CD4-positive, alpha-beta T cell treated with Interleukin-6 at 100 ng/mL for 8 hours (primary cell): ENCODE data around the gene GBF1.
A peak's percentile ranks its signal among the peaks of the same experiment; 100 is the strongest.

Experiments
- DNase-seq: peaks from one replicate; pipeline ENCODE4 v3.0.0-alpha.2; 2020; ENCODE audit warnings: mixed read lengths, low spot score

The GBF1 gene

DNA sequence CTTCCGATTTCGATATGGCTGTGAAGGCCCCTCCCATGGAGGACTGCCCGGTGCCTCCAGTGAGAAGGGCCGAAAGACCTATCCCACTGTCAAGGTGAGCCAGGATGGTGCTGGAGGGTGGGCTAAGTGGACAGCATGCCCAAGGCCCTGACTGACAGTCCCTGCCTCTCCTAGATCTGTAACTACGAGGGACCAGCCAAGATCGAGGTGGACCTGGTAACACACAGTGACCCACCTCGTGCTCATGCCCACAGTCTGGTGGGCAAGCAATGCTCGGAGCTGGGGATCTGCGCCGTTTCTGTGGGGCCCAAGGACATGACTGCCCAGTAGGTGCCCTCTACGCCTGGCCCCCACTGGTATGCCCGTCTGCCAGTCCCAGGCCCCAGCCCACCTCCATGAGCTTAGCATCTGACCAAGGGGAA, 151.4 kb downstream of the GBF1 start:
- no peak for DNase-seq

DNA sequence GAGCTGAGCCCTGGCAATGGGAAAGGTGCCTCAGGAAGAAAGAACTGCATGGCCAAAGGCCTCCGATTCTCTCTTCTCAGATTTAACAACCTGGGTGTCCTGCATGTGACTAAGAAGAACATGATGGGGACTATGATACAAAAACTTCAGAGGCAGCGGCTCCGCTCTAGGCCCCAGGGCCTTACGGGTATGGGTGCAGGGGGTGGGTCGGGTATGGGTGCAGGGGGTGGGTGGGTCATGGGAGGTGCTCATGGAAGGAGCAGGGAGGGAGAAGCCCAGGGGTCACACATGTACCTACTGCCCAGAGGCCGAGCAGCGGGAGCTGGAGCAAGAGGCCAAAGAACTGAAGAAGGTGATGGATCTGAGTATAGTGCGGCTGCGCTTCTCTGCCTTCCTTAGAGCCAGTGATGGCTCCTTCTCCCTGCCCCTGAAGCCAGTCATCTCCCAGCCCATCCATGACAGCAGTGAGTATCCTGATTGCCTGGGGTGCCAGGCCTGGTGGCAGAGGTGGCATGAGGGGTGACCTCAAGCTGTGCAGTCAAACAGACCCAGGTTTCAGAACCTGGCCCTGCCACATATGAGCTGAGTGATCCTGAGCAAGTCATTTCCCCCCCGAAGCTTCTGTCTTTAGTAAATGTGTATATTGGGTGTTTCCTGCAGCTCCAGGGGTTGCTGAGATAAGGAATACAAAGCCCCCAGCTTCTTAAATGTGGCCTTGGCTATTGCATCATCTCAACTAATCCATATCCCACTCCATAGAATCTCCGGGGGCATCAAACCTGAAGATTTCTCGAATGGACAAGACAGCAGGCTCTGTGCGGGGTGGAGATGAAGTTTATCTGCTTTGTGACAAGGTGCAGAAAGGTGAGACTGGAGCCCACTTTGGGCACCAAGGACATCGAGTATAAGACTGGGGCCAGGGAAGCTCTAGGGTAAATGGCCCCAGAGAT, 152.2 kb downstream of the GBF1 start:
- DNase-seq, result no peak

DNA sequence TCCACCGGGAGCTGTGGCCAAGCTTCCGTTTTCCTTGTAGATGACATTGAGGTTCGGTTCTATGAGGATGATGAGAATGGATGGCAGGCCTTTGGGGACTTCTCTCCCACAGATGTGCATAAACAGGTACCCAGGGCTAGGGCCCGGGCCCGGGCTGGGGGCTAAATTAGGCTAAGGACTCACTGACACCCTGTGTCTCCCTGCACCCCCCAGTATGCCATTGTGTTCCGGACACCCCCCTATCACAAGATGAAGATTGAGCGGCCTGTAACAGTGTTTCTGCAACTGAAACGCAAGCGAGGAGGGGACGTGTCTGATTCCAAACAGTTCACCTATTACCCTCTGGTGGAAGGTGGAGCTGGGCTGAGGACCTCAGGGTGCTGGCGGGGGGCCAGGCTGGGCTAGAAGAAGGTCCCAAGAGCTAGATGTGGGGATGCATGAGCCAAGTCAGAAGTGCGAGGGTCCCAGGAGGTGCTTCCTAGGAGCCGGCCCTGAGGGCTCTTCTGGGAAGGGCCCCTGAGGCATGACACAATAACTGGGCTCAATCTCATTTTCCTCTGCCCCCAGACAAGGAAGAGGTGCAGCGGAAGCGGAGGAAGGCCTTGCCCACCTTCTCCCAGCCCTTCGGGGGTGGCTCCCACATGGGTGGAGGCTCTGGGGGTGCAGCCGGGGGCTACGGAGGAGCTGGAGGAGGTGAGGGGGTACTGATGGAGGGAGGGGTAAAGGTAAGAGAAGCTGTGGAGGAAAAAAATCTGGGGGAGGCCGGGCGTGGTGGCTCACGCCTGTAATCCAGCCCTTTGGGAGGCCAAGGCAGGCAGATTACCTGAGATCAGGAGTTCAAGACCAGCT, 153.1 kb downstream of the GBF1 start:
- DNase-seq, result no peak

DNA sequence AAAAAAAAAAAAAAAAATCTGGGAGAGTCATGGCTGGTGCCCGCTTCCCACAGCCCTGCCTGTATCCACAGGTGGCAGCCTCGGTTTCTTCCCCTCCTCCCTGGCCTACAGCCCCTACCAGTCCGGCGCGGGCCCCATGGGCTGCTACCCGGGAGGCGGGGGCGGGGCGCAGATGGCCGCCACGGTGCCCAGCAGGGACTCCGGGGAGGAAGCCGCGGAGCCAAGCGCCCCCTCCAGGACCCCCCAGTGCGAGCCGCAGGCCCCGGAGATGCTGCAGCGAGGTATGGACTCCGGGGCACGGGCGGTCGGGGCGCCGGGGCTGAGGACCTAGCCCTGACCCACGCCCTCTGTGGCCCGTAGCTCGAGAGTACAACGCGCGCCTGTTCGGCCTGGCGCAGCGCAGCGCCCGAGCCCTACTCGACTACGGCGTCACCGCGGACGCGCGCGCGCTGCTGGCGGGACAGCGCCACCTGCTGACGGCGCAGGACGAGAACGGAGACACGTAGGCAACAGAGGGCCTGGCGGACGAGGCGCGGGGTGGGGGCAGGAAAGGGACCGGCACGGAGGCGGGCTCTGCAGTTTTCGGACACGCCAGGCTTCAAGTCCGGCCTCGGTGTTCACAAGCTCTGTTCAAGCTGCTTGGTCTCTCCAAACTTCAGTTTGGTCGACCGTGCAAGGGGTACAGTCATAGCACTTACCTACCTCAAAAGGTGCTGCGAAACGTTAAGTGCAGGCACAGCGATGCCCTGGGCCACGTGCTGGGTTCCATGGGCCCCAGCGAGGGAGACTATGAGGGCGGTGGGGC, 154.1 kb downstream of the GBF1 start:
- peak; percentile 84 for DNase-seq

DNA sequence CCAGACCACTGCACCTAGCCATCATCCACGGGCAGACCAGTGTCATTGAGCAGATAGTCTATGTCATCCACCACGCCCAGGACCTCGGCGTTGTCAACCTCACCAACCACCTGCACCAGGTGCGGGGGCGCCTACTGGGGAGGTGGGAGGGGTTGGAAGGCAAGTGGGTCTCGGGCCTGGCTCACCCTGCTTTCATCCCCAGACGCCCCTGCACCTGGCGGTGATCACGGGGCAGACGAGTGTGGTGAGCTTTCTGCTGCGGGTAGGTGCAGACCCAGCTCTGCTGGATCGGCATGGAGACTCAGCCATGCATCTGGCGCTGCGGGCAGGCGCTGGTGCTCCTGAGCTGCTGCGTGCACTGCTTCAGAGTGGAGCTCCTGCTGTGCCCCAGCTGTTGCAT, 154.7 kb downstream of the GBF1 start:
- DNase-seq, result no peak

DNA sequence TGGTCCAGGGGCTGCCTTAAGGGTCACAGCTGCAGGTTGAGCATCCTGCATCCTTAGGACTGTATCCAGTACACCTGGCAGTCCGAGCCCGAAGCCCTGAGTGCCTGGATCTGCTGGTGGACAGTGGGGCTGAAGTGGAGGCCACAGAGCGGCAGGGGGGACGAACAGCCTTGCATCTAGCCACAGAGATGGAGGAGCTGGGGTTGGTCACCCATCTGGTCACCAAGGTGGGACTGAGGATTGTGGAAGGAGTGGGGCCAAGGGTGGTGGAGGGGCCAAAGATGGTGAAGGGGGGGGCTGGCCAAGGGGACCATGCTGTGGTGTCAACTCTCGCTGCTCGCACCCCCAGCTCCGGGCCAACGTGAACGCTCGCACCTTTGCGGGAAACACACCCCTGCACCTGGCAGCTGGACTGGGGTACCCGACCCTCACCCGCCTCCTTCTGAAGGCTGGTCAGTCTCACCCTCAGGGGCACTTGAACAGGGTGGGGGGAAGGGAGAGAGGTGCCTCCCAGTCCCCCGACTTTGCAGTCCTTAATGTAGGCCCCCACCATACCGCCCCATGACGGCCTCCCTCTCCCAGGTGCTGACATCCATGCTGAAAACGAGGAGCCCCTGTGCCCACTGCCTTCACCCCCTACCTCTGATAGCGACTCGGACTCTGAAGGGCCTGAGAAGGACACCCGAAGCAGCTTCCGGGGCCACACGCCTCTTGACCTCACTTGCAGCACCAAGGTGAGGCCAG, 155.4 kb downstream of the GBF1 start:
- no peak for DNase-seq

DNA sequence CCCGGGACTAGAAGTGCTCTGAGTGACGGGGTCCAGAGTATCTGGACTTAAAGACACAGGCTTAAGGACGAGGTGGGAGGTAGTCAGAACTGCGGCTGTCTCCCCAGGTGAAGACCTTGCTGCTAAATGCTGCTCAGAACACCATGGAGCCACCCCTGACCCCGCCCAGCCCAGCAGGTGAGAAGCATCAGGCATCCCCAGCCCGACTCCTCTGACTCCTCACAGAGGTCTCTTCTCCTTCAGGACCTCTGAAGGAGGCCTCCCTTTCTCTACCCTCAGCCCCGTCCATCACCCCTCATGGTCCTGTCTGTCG, 156.0 kb downstream of the GBF1 start:
- DNase-seq, result no peak

DNA sequence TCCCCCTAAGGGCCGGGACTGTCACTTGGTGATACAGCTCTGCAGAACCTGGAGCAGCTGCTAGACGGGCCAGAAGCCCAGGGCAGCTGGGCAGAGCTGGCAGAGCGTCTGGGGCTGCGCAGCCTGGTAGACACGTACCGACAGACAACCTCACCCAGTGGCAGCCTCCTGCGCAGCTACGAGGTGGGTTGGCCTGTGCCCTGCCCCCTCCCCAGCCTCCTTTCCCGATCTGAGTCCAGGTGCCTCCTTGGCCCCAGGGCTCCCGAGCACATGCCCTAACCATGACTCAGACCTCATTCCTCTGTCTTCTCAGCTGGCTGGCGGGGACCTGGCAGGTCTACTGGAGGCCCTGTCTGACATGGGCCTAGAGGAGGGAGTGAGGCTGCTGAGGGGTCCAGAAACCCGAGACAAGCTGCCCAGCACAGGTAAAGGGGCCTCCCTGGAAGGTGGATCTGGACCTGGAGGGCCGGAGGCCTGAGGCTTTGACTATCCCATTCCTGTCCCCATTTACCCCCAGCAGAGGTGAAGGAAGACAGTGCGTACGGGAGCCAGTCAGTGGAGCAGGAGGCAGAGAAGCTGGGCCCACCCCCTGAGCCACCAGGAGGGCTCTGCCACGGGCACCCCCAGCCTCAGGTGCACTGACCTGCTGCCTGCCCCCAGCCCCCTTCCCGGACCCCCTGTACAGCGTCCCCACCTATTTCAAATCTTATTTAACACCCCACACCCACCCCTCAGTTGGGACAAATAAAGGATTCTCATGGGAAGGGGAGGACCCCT, 156.6 kb downstream of the GBF1 start:
- no peak for DNase-seq

DNA sequence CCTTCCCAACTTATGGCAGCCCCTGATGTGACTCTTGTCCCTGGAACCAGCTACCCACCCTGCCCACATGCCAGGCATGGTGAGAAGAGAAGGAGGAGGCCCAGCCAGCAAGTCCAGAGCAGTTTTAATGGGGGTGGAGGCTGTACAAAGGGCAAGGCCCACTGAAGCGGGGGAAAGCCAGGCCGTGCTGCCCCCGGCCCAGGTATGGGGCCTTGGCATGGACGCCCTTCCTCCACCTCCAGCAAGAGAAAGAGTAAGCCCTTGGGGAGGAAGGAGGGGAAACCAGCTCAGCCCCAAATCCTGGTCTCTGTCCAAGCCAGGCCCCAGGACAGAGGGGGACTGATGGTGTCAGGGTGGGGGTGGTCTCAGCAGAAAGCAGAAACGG, 157.2 kb downstream of the GBF1 start:
- no peak for DNase-seq

DNA sequence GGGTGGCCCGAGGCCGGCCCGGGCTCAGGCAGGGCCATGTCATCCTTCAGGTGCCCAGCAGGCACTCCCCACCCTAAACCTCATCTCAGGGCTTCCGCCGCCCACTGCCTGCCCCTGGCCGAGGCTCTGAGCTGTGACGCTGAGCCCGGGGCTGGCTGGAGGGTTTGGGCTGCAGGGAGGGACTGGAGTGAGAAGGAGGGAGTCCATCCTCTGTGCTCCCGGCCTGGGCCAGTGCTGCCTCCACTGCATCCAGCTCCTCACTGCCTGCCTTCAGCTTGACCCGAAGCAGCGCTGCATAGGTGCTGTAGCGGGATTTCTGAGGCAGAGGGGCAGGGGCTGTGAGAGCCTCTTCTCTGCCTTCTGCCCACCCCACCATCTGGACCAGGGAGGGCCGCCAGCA, 157.8 kb downstream of the GBF1 start:
- DNase-seq, result no peak

DNA sequence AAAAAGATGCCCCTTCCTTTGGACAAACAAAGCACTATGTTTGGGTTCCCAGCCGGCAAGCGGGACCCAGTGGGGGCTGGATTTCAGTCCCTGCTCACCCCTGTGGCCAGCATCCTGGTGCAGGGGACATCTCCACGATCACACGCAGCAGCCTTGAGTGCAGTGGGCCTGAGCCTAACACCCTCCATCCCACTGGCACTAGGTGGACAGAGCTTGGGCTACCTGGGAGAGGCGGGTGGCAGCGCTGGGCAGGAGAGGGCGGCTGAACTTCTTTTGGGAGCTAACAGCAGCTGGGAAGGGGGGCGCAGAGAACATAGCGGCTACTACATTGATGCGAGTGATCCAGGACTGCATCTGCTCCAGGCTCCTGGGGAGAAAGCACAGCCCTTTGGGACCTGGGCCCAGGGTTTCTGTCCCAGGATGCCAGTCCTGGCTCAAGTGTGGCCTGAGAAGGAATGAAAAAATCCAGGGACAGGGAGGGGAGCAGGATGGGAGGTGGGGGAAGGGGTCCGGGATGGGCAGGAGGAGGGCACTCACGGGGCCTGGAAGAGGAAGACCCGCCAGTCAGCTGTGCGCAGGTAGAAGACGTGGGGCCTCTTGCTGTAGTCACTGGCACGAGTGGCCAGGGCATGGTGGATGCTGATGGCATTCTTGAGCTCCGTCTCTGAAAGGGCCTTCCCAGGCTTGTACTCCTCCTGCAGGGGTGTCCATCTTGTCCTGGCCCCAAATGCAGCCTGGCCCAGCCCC, 159.2 kb downstream of the GBF1 start:
- DNase-seq, result no peak

DNA sequence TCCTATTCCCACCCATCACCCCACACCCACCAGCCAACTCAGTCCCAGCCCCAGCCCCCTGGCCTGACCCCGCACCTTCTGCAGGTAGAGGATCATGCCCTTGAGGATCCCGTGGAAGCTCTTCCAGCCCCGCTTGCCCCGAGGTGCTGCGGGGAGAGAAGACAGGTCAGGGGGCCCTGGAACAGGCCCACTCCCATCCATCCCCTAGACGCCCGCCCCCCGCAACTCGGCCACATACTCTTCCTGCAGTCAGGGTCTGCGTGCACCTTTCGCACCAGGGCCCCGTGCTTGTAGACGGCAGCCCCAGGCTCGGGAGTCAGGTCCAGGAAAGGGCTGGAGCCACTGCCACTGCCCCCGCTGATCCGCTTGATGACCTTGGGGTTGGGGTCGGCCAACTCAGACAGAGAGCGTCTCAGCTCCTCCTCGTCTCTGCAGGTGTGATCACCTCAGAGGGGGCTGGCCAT, 159.8 kb downstream of the GBF1 start:
- DNase-seq, result no peak

DNA sequence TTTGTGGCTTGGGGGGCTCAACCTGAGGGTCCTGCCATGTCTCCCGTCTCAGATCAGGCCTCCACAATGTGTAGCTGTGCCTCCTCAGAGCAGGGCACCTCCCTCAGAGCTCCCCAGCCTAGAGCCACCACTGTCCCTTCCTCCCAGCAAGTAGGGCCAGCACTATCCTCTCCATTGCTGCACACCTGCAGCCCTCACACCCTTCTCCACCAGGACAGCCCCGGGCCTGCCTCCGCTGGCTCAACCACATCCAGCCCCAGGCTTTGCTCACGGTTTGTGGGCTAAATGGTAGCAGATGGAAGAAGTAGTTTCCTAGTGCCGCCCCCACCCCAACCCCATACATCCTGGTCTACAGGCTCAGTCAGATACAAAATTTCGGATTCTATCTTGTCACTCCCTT, 160.3 kb downstream of the GBF1 start:
- no peak for DNase-seq

DNA sequence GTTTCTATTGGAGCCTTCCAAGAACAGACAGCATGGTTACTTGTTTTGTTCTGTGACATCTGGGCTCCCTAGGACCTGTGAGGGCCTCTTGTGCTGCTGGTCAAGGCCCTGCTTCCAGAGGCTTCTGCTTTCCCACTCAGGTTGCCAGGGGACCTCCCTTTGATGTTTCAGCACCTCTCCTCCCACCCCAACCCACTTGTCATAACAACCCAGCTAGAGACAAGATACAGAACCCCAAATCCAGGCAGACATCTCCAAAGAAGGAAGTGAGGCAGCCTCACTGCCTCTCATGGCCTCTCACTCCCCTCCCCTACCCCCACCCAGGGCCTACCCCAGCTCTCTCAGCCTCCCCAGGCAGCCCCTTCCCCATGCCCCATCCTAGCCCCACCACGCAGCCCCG, 161.5 kb downstream of the GBF1 start:
- no peak for DNase-seq

DNA sequence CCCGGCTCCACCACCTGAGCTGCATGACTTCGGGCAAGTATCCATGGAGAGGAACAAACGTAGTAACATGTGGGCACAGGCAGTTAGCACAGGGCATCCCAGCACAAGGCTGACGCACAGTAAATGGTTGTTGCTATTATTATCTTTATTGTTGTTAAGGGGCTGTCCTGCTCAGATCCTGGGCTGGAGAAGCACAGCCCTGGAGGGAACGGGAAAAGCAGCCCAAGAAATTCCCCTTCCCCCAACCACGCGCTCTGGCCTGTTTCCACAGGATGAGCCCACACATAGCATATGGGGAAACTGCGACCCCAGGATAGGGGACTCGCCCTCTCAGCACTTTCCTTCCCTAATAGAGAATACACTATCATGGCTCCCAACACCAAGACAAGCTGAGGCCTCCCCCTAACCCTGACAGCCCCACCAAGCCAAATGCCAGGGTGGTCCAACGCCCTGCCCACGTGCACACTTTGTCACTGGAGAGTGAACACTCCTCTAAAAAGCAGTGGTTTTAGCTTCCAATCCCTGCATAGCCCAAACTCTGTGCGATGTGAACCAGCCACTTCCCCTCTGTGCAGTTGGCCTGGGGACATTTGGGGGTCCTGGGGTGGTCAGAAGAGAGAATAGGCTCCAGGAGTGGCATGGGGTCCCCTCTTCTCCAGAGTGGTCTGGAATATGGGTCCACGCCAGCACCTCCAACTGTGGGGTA, 162.2 kb downstream of the GBF1 start:
- DNase-seq, result no peak

DNA sequence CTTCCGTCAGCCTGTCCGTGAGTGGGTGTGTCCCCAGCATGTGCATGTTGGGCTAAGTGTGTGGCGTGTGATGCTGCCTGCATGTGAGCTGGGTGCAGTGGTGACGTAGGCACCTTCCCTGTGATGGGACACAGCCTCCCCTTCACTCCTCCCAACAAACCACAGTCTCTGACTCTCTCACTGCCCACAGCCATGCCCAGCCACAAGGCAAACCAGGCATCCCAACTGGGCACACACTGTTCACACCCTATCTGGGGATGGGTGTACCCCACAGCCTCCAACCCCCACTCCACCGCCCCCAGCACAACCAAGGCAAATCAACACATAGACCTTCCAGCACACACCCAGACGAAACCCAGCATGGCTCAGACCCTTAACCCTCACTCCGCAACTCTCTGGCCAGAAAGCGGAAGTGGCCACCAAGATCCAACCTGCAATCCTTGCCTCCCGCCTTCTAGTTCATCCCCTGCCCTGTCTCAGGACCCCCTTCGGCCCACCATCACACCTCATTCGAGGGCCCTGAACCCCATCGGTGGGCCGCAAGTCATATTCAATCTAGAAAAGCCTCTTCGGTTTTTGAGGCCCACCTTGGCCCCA, 162.9 kb downstream of the GBF1 start:
- no peak for DNase-seq

DNA sequence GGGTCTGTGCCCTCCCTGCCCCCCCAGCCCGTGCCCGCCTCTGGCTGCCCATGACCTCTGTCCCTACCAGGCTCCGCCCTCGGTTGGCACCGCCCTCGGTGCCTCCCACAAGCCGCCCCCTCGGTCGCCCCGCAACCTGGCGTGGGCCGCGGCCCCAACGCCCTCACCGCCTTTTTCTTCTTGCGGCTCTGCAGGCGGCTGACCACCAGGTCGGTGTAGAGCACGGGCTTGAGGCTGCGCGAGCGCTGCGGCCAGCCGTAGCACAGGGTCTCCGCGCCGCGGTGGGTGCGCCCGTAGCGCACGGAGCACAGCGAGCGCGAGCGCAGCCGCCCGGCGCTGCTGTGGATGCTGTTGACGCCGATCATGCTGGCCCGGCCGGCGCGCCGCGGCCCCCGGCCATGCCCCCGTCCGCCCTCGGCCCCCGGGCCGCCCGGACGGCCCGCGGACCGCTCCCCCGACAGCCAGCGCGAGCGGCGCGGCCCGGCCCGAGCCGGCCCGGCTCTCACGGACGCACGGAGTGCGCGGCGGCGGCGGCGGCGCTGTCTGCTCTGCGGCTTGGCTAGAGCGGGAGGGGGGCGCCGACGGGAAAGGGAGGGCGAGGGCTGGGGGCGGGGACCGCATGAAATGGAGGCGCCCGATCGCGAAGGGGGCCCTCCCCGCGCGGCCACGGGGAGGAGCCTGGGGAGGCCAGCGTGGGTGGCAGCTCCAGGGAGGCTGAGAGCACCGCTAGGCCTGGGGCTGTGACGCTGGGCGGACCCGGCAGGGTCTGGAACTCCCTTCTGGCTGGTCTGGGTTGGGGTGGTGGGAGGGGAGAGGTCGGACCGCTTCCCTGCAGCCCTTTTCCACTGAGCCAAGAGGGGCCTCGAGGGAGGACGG, 163.6 kb downstream of the GBF1 start:
- DNase-seq, result peak; percentile 71
